DND-41 (cell line): ENCODE data around the gene SEC22A.

ENCODE experiments used
- ATAC-seq: fragments of 200-7000 bp; cut with Tn5 transposase; 3 replicates; pipeline ENCODE4 v1.9.1; 2021; ENCODE audit warnings: low read depth; ENCODE audit not compliant: insufficient read depth
- DNase-seq: peaks from one replicate; pipeline ENCODE4 v3.0.0-alpha.2; 2020
- H2AFZ ChIP-seq: 2 replicates; pipeline ENCODE4 v1.6.0; 2012; ENCODE audit warnings: low read depth, low read length
- H3K27ac ChIP-seq: 2 replicates; pipeline ENCODE4 v1.5.1; 2012; ENCODE audit warnings: low read length, inconsistent platforms
- H3K27me3 ChIP-seq: fragments of 200-600 bp; sonication (generic); 2 replicates; pipeline ENCODE4 v1.6.0; 2012; ENCODE audit warnings: low read length, mild to moderate bottlenecking, inconsistent platforms; ENCODE audit not compliant: insufficient read depth, poor library complexity
- H3K36me3 ChIP-seq: 2 replicates; pipeline ENCODE4 v1.5.1; 2012; ENCODE audit warnings: low read length, inconsistent platforms; ENCODE audit not compliant: insufficient read depth
- H3K4me1 ChIP-seq: 2 replicates; pipeline ENCODE4 v1.5.1; 2012; ENCODE audit warnings: mild to moderate bottlenecking, low read length; ENCODE audit not compliant: insufficient read depth
- H3K4me2 ChIP-seq: 2 replicates; pipeline ENCODE4 v1.6.0; 2012; ENCODE audit warnings: mild to moderate bottlenecking, moderate library complexity, low read length, inconsistent platforms; ENCODE audit not compliant: insufficient read depth
- H3K4me3 ChIP-seq, 2 experiments: fragments of 200-600 bp in 1 of 2; shearing (Covaris generic) in 1 of 2; 2 replicates each; pipeline ENCODE4 v1.5.1; 2012 to 2016; ENCODE audit warnings: inconsistent platforms in 2 of 2, low read length in 2 of 2, mild to moderate bottlenecking in 2 of 2, low read depth in 1 of 2, moderate library complexity in 1 of 2
- H3K79me2 ChIP-seq: 2 replicates; pipeline ENCODE4 v1.6.0; 2012; ENCODE audit warnings: low read length, inconsistent platforms; ENCODE audit not compliant: insufficient read depth
- H3K9ac ChIP-seq: 2 replicates; pipeline ENCODE4 v1.6.0; 2012; ENCODE audit warnings: low read depth, mild to moderate bottlenecking, inconsistent platforms, low read length, moderate library complexity
- H3K9me3 ChIP-seq: 2 replicates; pipeline ENCODE4 v1.5.1; 2012; ENCODE audit warnings: low read length, moderate library complexity, mild to moderate bottlenecking, inconsistent platforms; ENCODE audit not compliant: insufficient read depth, severe bottlenecking
- H4K20me1 ChIP-seq: 2 replicates; pipeline ENCODE4 v1.6.0; 2012; ENCODE audit warnings: low read length; ENCODE audit not compliant: insufficient read depth
- EZH2 ChIP-seq: IDR thresholded peaks from 3 replicates; pipeline ENCODE4 v1.6.1; 2012; ENCODE audit warnings: borderline replicate concordance, low read depth, mild to moderate bottlenecking, moderate library complexity, low read length, inconsistent platforms; ENCODE audit not compliant: severe bottlenecking
- TF ChIP-seq, protein P1 (sequence below): IDR thresholded peaks from 2 replicates; pipeline ENCODE4 v1.5.1; 2012; ENCODE audit warnings: borderline replicate concordance, low read length, moderate library complexity, mild to moderate bottlenecking; ENCODE audit not compliant: poor library complexity, severe bottlenecking; ENCODE audit errors: extremely low read depth

SEC22A gene

DNA sequence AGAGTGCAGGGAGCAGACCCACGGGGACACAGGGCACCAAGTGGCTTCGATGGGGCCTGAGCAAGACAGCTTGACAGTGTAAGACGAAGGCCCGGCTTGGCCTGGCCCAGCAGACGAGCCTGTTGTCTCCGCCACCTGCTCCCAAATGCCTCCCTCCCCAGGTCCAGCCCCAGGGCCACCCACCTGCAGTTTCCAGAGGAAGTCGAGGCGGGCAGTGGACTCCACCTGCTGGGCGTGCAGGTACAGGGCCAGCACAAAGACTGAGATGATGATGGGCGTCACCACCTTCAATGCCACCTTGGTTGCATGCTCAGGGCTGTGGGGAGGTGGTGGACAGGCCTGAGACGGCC lies 94.1 kb downstream of the SEC22A start:
- H3K9me3 ChIP-seq, result no peaks in the 10 kb centered on the region
- no peaks in the 10 kb centered on the region for H3K4me1 ChIP-seq
- H3K79me2 ChIP-seq, result no peaks in the 10 kb centered on the region
- H3K27ac ChIP-seq, result no peak overlapping the region
- no peaks in the 10 kb centered on the region for H3K36me3 ChIP-seq
- no peak overlapping the region for H3K4me3 ChIP-seq
- no peak overlapping the region for H2AFZ ChIP-seq
- no peak for ATAC-seq
- H4K20me1 ChIP-seq, result no peaks in the 10 kb centered on the region
- no peak overlapping the region for H3K4me2 ChIP-seq
- TF ChIP-seq, protein P1, sequence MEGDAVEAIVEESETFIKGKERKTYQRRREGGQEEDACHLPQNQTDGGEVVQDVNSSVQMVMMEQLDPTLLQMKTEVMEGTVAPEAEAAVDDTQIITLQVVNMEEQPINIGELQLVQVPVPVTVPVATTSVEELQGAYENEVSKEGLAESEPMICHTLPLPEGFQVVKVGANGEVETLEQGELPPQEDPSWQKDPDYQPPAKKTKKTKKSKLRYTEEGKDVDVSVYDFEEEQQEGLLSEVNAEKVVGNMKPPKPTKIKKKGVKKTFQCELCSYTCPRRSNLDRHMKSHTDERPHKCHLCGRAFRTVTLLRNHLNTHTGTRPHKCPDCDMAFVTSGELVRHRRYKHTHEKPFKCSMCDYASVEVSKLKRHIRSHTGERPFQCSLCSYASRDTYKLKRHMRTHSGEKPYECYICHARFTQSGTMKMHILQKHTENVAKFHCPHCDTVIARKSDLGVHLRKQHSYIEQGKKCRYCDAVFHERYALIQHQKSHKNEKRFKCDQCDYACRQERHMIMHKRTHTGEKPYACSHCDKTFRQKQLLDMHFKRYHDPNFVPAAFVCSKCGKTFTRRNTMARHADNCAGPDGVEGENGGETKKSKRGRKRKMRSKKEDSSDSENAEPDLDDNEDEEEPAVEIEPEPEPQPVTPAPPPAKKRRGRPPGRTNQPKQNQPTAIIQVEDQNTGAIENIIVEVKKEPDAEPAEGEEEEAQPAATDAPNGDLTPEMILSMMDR, result no peak
- TF ChIP-seq EZH2, result no peak
- no peak overlapping the region for H3K9ac ChIP-seq
- DNase-seq, result no peak
- peaks cover 10% of the 10 kb centered on the region for H3K27me3 ChIP-seq

DNA sequence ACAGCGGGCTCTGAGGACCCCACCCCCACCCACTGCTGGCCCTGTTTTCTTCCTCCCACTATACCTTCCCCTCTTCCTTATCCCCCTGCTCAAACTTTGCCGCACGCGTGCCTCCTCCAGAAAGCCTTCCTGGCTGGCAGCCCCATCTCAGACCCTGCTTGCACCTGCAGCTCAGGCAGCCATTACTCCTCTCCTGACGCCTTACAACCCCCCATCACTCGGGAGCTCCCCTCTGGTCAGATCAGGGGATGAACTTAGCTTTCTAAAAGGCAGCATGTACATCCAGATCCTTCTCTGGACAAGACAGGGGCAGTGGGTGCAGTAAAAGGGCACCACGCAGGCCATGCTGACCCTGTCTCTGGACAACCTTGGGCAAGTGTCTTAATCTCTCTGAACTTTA lies 94.5 kb downstream of the SEC22A start:
- ATAC-seq, result no peak
- no peak overlapping the region for H2AFZ ChIP-seq
- no peaks in the 10 kb centered on the region for H3K79me2 ChIP-seq
- no peak overlapping the region for H3K4me3 ChIP-seq
- no peaks in the 10 kb centered on the region for H3K36me3 ChIP-seq
- H3K27me3 ChIP-seq, result peaks cover 10% of the 10 kb centered on the region
- H3K4me2 ChIP-seq, result no peak overlapping the region
- TF ChIP-seq EZH2, result no peak
- TF ChIP-seq, protein P1, result no peak
- no peaks in the 10 kb centered on the region for H3K4me1 ChIP-seq
- no peaks in the 10 kb centered on the region for H3K9me3 ChIP-seq
- H3K27ac ChIP-seq, result no peak overlapping the region
- no peak overlapping the region for H3K9ac ChIP-seq
- DNase-seq, result no peak
- H4K20me1 ChIP-seq, result no peaks in the 10 kb centered on the region

DNA sequence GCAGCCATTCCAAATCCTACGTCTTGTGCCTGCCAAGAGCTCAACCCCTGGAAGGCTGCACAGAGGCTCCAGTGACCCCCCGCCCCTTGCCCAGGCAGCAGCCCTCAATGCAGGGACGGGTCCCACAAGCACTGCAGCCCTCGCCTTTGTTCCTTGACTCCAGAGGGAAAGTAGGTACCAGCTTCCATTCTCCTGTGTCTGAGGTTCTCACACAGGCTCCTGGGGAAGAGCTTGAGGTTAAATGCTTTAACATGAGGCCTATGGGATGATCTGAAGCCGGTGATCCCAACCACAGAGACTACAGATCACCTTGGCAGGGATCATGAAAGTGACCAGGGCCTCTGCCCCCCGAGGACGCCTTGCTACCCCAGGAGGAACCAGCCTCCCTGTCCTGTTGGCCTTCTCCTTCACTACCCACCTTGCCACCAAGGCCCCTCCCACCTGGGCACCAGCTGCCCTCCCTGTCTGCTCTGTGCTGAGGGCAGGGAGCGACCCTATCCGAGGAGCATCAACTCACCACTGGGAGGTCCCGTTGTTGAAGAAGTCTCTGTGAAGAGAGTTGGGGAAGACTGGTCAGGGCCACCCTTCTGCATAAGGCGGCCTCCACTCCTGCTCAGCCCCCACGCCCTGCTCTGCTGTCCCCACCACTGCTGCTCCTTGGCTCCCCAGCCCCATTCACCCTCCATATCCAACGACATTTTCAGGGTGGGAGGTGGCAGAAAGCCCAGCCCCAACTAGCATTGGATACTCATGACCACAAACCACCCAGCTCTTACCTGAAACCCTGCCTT lies 95.3 kb downstream of the SEC22A start:
- ATAC-seq, result no peak; the same call in 2 of the 3 replicates
- DNase-seq, result no peak
- H2AFZ ChIP-seq, result no peak overlapping the region
- H3K27ac ChIP-seq, result no peak overlapping the region
- H3K36me3 ChIP-seq, result no peaks in the 10 kb centered on the region
- no peak overlapping the region for H3K4me3 ChIP-seq
- H3K27me3 ChIP-seq, result peaks cover 10% of the 10 kb centered on the region
- no peak overlapping the region for H3K9ac ChIP-seq
- H4K20me1 ChIP-seq, result no peaks in the 10 kb centered on the region
- no peak overlapping the region for H3K4me2 ChIP-seq
- TF ChIP-seq, protein P1, result no peak
- TF ChIP-seq EZH2, result no peak
- no peaks in the 10 kb centered on the region for H3K9me3 ChIP-seq
- H3K79me2 ChIP-seq, result no peaks in the 10 kb centered on the region
- H3K4me1 ChIP-seq, result no peaks in the 10 kb centered on the region
